ENCODE measurements around the gene KRABD2.
A peak's percentile ranks its signal among the peaks of the same experiment; 100 is the strongest.

KRABD2 gene

DNA sequence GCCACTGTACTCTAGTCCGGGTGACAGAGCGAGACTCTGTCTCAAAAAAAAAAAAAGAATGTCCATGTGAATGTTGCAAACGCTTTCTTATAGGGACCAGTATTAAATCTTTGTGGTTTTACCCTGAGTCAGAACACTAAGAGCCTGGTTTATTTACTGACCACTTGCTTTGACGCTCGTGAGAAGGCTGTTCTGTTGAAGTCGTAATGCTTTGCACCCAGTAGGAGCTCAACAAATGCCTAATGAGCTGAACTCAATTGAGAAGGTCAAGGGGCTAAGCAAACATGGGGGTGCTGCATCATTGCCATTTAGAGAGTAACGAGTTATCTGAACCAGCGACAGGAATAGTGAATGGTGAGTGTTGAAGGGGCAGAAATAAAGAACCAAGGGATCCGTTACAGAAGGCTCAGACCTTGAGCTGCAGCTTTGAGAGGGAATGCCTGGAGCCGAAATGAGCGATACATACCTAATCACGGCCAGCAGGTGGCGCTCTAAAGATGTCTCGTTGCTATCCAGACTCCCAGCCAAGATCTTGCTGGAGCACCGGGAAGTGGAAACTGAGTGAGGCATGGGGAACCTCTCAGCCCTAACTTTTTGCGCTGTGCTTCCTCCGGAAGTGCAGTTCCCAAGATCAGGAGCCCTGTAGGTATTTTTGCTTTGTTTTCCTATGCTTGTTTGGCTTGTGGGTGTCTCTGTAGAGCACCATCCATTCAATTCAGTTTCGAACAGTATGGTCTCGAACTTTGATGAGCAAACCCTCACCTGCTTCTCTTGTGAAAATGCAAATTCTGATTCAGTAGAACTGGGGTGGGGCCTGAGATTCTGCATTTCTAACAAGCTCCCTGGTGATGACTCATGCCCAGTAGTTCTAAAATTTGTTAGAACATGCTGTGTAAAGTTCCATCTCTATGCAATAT lies 33.7 kb upstream of the KRABD2 start:
- Histone ChIP-seq H3K36me3 (ENCODE audit: insufficient read depth, low read length, poor library complexity, severe bottlenecking) (no peaks in the 10 kb centered on the region), H3K4me1 (ENCODE audit: insufficient read depth, low read length, poor library complexity, severe bottlenecking) (no peaks in the 10 kb centered on the region), H3K4me3 (ENCODE audit: low read depth, low read length, poor library complexity, severe bottlenecking) (no peak overlapping the region), H3K27me3 (replicated peaks; ENCODE audit: insufficient read depth, low read depth, low read length, poor library complexity) (no peaks in the 10 kb centered on the region), H3K27ac (ENCODE audit: low read depth, low read length, poor library complexity, severe bottlenecking) (no peak overlapping the region), H3K9me3 (ENCODE audit: low read depth, low read length, poor library complexity, severe bottlenecking) (no peaks in the 10 kb centered on the region)
- ChIA-PET CTCF (interaction anchor here (0.6 to 1.4 kb wide), 9 partner anchors 10 to 1373 kb away, joined by 3 to 14 read pairs (median 4); partner anchors contain the start of gene NDEL1), POLR2A (ENCODE audit: low non-redundant PET) (interaction anchor here (0.6 kb wide), 1 partner anchor 329 kb away, joined by 7 read pairs; no protein-coding TSS in a partner anchor)
- no peak for TF ChIP-seq EZH2 (IDR thresholded peaks at IDR 0.05; ENCODE audit: borderline replicate concordance, low read depth, low read length, poor library complexity, severe bottlenecking)
- TF ChIP-seq, protein P1, sequence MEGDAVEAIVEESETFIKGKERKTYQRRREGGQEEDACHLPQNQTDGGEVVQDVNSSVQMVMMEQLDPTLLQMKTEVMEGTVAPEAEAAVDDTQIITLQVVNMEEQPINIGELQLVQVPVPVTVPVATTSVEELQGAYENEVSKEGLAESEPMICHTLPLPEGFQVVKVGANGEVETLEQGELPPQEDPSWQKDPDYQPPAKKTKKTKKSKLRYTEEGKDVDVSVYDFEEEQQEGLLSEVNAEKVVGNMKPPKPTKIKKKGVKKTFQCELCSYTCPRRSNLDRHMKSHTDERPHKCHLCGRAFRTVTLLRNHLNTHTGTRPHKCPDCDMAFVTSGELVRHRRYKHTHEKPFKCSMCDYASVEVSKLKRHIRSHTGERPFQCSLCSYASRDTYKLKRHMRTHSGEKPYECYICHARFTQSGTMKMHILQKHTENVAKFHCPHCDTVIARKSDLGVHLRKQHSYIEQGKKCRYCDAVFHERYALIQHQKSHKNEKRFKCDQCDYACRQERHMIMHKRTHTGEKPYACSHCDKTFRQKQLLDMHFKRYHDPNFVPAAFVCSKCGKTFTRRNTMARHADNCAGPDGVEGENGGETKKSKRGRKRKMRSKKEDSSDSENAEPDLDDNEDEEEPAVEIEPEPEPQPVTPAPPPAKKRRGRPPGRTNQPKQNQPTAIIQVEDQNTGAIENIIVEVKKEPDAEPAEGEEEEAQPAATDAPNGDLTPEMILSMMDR (conservative IDR thresholded peaks at IDR 0.05; ENCODE audit: low read depth, low read length), result peak; percentile 94
- intact Hi-C loops (cut with micrococcal nuclease; ENCODE audit: unreplicated experiment), result loop anchor here (1.0 to 10.0 kb wide), 3 partner anchors 336 to 485 kb away; no protein-coding TSS in a partner anchor
- no TSS peak for BruUV-seq (replicated peaks)
- peak; percentile 93 for DNase-seq (ENCODE audit: low spot score)

DNA sequence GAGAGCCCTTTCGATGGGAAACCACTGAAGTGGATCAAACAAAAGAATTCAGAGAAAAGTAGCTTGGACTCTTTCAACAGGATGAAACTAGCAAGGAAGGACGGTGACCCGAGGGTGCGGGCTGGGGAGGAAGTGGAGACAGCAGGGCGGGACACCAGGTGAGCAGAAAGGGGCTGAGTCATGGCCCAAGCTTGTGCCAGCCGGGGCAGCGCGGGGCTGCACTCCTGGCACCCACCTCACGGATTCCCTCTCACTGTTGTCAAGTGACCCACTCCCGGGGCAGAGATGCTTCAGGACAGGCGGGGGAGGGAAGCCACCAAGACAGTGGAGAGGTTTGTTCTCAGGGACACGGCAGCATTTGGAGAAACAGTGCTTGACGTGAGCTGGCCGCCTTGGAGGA lies 31.9 kb upstream of the KRABD2 start:
- no peak for DNase-seq (ENCODE audit: low spot score)

DNA sequence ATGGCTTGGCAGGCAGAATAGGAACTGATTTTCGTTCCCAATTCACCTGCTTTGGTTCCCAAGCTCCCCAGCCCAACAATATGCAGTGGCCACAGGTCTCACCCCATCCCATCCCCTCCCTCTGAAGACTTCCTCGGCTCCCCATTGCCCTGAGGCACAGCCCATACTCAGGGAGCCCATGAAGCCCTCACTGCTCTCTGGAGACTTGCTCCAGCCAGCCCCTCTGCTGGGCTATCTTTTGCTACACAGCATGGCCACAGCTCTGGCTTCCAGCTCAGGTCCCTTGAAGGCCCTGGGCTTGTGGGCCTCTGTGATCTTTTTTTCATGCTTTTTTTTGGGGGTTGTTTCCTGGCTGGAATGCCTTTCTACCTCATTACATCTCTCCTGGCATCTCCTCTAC lies 29.7 kb upstream of the KRABD2 start:
- H3K4me1 ChIP-seq (ENCODE audit: insufficient read depth, low read length, poor library complexity, severe bottlenecking), result no peaks in the 10 kb centered on the region
- DNase-seq (ENCODE audit: low spot score), result no peak
- intact Hi-C loops (cut with micrococcal nuclease; ENCODE audit: unreplicated experiment), result no loop called here
- H3K27me3 ChIP-seq (replicated peaks; ENCODE audit: insufficient read depth, low read depth, low read length, poor library complexity), result no peaks in the 10 kb centered on the region
- no peak overlapping the region for H3K4me3 ChIP-seq (ENCODE audit: low read depth, low read length, poor library complexity, severe bottlenecking)
- TF ChIP-seq, protein P1 (conservative IDR thresholded peaks at IDR 0.05; ENCODE audit: low read depth, low read length), result no peak
- TF ChIP-seq EZH2 (IDR thresholded peaks at IDR 0.05; ENCODE audit: borderline replicate concordance, low read depth, low read length, poor library complexity, severe bottlenecking), result no peak
- no peak overlapping the region for H3K27ac ChIP-seq (ENCODE audit: low read depth, low read length, poor library complexity, severe bottlenecking)
- ChIA-PET CTCF (no interaction called here), POLR2A (ENCODE audit: low non-redundant PET) (no interaction called here)
- H3K36me3 ChIP-seq (ENCODE audit: insufficient read depth, low read length, poor library complexity, severe bottlenecking), result no peaks in the 10 kb centered on the region
- H3K9me3 ChIP-seq (ENCODE audit: low read depth, low read length, poor library complexity, severe bottlenecking), result no peaks in the 10 kb centered on the region
- BruUV-seq (replicated peaks), result no TSS peak

More for the DNA sequence above, 31.9 kb upstream of the KRABD2 start:
- Histone ChIP-seq H3K4me3 (ENCODE audit: low read depth, low read length, poor library complexity, severe bottlenecking) (no peak overlapping the region), H3K36me3 (ENCODE audit: insufficient read depth, low read length, poor library complexity, severe bottlenecking) (no peaks in the 10 kb centered on the region), H3K4me1 (ENCODE audit: insufficient read depth, low read length, poor library complexity, severe bottlenecking) (no peaks in the 10 kb centered on the region), H3K9me3 (ENCODE audit: low read depth, low read length, poor library complexity, severe bottlenecking) (no peaks in the 10 kb centered on the region), H3K27ac (ENCODE audit: low read depth, low read length, poor library complexity, severe bottlenecking) (no peak overlapping the region), H3K27me3 (replicated peaks; ENCODE audit: insufficient read depth, low read depth, low read length, poor library complexity) (no peaks in the 10 kb centered on the region)
- CTCF ChIA-PET, result interaction anchor here (0.7 kb wide), 1 partner anchor 17 kb away, joined by 6 read pairs; no protein-coding TSS in a partner anchor
- POLR2A ChIA-PET (ENCODE audit: low non-redundant PET), result no interaction called here
- TF ChIP-seq, protein P1 (conservative IDR thresholded peaks at IDR 0.05; ENCODE audit: low read depth, low read length), result no peak
- TF ChIP-seq EZH2 (IDR thresholded peaks at IDR 0.05; ENCODE audit: borderline replicate concordance, low read depth, low read length, poor library complexity, severe bottlenecking), result no peak
- no TSS peak for BruUV-seq (replicated peaks)
- intact Hi-C loops (cut with micrococcal nuclease; ENCODE audit: unreplicated experiment), result no loop called here
